H1 (cell line): ENCODE data around the gene ZNF318.

ENCODE experiments used
- ATF2 ChIP-seq: IDR thresholded peaks from 2 replicates; pipeline ENCODE4 v1.6.1; 2012; ENCODE audit warnings: low read length, inconsistent platforms
- CHD1 ChIP-seq: IDR thresholded peaks from 2 replicates; pipeline ENCODE4 v1.6.1; 2012; ENCODE audit warnings: low read depth, low read length, improper control_type of control experiment
- CTCF ChIP-seq, 3 experiments: IDR thresholded peaks; 1 replicate in 2 of 3; 2 replicates in 1 of 3; pipeline versions ENCODE4 v1.5.1 to v1.6.1; 2011; ENCODE audit warnings: low read length in 3 of 3, mild to moderate bottlenecking in 3 of 3, inconsistent platforms in 2 of 3, low read depth in 1 of 3, moderate library complexity in 1 of 3; ENCODE audit not compliant: insufficient read depth in 1 of 3; ENCODE audit errors: control extremely low read depth in 1 of 3
- GTF2F1 ChIP-seq: IDR thresholded peaks from 2 replicates; pipeline ENCODE4 v1.6.1; 2012; ENCODE audit warnings: low read depth, low read length, improper control_type of control experiment, borderline replicate concordance
- POLR2AphosphoS5 ChIP-seq: IDR thresholded peaks from 2 replicates; pipeline ENCODE4 v1.6.1; 2011; ENCODE audit warnings: low read depth, low read length

GRCh38 chr6:43303751-43304331 lies 65.6 kb downstream of the ZNF318 start:
- TF ChIP-seq ATF2 (no peak), POLR2AphosphoS5 (no peak), GTF2F1 (no peak), CHD1 (no peak), CTCF (IDR thresholded peaks at IDR 0.05; ENCODE audit: control extremely low read depth in 1 of 3, insufficient read depth in 1 of 3, low read depth in 1 of 3, low read length in 3 of 3) (no peak)
